Endothelial cell of umbilical vein (primary cell): ENCODE measurements around the gene CSNK2A3. TPM values are rescaled to one million over a fixed set of nuclear protein-coding genes. Genes with fewer than 3 reads are reported as not detected.

Source experiments
- BruUV-seq: library from RNA; stranded (reverse); fragments of 400-500 nt; replicated peaks from 2 replicates; lab custom pipeline; 2021; lab: Mats Ljungman, UMichigan
- CTCF ChIA-PET: fragments of 300-600, 350-600 bp; sonication (Branson Sonifier 250); formaldehyde crosslinking; loops from one replicate; lab custom pipeline; 2021; ENCODE audit warnings: antibody characterized with exemption, inconsistent platforms; lab: Charles Lee
- POLR2A ChIA-PET: fragments of 300-600, 350-600 bp; sonication (Branson Sonifier 250); formaldehyde crosslinking; loops from one replicate; lab custom pipeline; 2021; ENCODE audit warnings: antibody characterized with exemption, inconsistent platforms; lab: Charles Lee
- DNase-seq: peaks from one replicate; pipeline ENCODE4 v3.0.0-alpha.2; 2011; ENCODE audit warnings: low read depth, low spot score
- FAIRE-seq: peaks from 2 replicates; lab custom pipeline; 2011; peaks lifted over from hg19 to GRCh38; lab: Jason Lieb, UNC
- H2AFZ ChIP-seq: 2 replicates; pipeline ENCODE4 v1.6.0; 2012; ENCODE audit warnings: low read depth, low read length, control low read depth, inconsistent platforms
- H3K27ac ChIP-seq: 2 replicates; pipeline ENCODE4 v1.5.1; 2011; ENCODE audit warnings: low read depth, mild to moderate bottlenecking, control low read depth, low read length, moderate library complexity; ENCODE audit not compliant: insufficient read depth
- H3K27me3 ChIP-seq, 2 experiments: 2 replicates each; pipeline versions ENCODE4 v1.6.0 to v1.6.1; 2011; ENCODE audit warnings: low read length in 2 of 2, mixed read lengths in 1 of 2; ENCODE audit not compliant: control insufficient read depth in 2 of 2, insufficient read depth in 2 of 2
- H3K36me3 ChIP-seq, 2 experiments: 2 replicates in 1 of 2; 3 replicates in 1 of 2; pipeline ENCODE4 v1.5.1; 2011; ENCODE audit warnings: low read length in 2 of 2, mild to moderate bottlenecking in 1 of 2, moderate library complexity in 1 of 2; ENCODE audit not compliant: control insufficient read depth in 2 of 2, insufficient read depth in 2 of 2; ENCODE audit errors: extremely low read depth in 1 of 2
- H3K4me1 ChIP-seq: 3 replicates; pipeline ENCODE4 v1.5.1; 2011; ENCODE audit warnings: mild to moderate bottlenecking, low read length; ENCODE audit not compliant: control insufficient read depth, insufficient read depth; ENCODE audit errors: extremely low read depth
- H3K4me2 ChIP-seq: 2 replicates; pipeline ENCODE4 v1.6.1; 2011; ENCODE audit warnings: low read length, control low read depth, mixed read lengths; ENCODE audit not compliant: insufficient read depth
- H3K4me3 ChIP-seq, 3 experiments: fragments of 200-600 bp in 1 of 3; sonication (generic), shearing (Covaris generic) in 1 of 3; replicated peaks in 1 of 3; 2 replicates each; pipeline ENCODE4 v1.5.1; 2011 to 2016; ENCODE audit warnings: control low read depth in 3 of 3, low read length in 3 of 3, mild to moderate bottlenecking in 2 of 3, inconsistent platforms in 1 of 3, low read depth in 1 of 3, moderate library complexity in 1 of 3; ENCODE audit not compliant: insufficient read depth in 1 of 3
- H3K79me2 ChIP-seq: 2 replicates; pipeline ENCODE4 v1.6.0; 2012; ENCODE audit warnings: low read length, inconsistent platforms; ENCODE audit not compliant: control insufficient read depth, insufficient read depth
- H3K9ac ChIP-seq: replicated peaks from 2 replicates; pipeline ENCODE3; 2011; ENCODE audit warnings: low read length, control low read depth; ENCODE audit not compliant: insufficient read depth; ENCODE audit errors: extremely low read depth
- H3K9me1 ChIP-seq: replicated peaks from 3 replicates; pipeline ENCODE4 v1.6.0; 2011; ENCODE audit warnings: mild to moderate bottlenecking, low read length; ENCODE audit not compliant: control insufficient read depth, insufficient read depth; ENCODE audit errors: extremely low read depth
- H3K9me3 ChIP-seq: replicated peaks from 2 replicates; pipeline ENCODE4 v1.5.1; 2012; ENCODE audit warnings: low read length, inconsistent platforms; ENCODE audit not compliant: control insufficient read depth, insufficient read depth
- H4K20me1 ChIP-seq: replicated peaks from 2 replicates; pipeline ENCODE3; 2011; ENCODE audit warnings: mild to moderate bottlenecking, low read length; ENCODE audit not compliant: control insufficient read depth, insufficient read depth; ENCODE audit errors: extremely low read depth
- GATA2 ChIP-seq: IDR thresholded peaks from 2 replicates; pipeline ENCODE4 v1.7.0; 2011; ENCODE audit warnings: low read depth, mild to moderate bottlenecking, moderate library complexity, mixed read lengths, low read length; ENCODE audit not compliant: insufficient read length, insufficient read depth
- dilution Hi-C: fragments of 300-500 bp; cut with MboI; formaldehyde crosslinking; loops from one replicate; pipeline ENCODE4 v1.15.0; 2019; ENCODE audit warnings: low sequenced_read_pairs; ENCODE audit not compliant: extremely low pct_ligation_motif_present
- intact Hi-C: fragments of 100-400 bp; cut with micrococcal nuclease; formaldehyde crosslinking; loops from one replicate; pipeline ENCODE4 v1.10.0; 2022
- polyA plus RNA-seq, 4 experiments: library from polyadenylated mRNA; depleted of rRNA in 3 of 4; stranded (reverse) in 3 of 4; unstranded in 1 of 4; fragments of >200 nt; gene quantifications; 2 replicates each; pipeline versions ENCODE4 v1.2.1 to v1.2.3, GENCODE V29; 2011 to 2012; ENCODE audit warnings: missing spikeins in 1 of 4
- total RNA-seq: library from RNA; stranded (reverse); gene quantifications from 2 replicates; pipeline ENCODE4 v1.2.3, GENCODE V29; 2021
- TF ChIP-seq, protein P1 (sequence below), 2 donors: IDR thresholded peaks; 1 replicate in 1 of 2; 2 replicates in 1 of 2; pipeline ENCODE4 v1.5.1; 2011; ENCODE audit warnings: low read length in 2 of 2, mild to moderate bottlenecking in 2 of 2, moderate library complexity in 2 of 2, control low read depth in 1 of 2, inconsistent platforms in 1 of 2, low read depth in 1 of 2; ENCODE audit not compliant: insufficient read depth in 1 of 2; ENCODE audit errors: extremely low read depth in 1 of 2
- TF ChIP-seq, protein P2 (sequence below): IDR thresholded peaks from 2 replicates; pipeline ENCODE4 v1.6.1; 2011; ENCODE audit not compliant: insufficient read depth, insufficient read length

Gene CSNK2A3
- total and polyA plus RNA-seq, 2 donors (not counting 3 experiments of a cell fraction or from before 2014, with no cell fraction given): 0.41 TPM; not detected in 1

DNA sequence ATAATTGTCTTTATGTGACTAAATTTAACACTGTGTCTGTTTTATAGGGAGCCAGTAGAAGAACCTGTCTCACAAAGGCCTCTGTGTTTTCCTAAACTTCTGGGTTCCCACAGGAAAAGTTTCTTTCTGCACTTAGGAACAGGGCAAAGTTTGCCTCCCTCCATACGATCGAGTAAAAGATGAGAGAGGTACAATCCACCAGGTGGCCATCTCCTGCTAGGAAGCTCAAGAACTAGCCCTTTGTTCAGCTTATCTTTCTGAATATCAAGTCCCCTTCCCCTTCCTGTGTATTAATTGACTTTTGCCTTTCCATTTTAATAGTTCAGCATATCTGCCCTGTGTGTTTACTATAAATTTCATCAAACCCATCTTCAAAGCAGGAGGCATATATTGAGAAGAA lies 18.0 kb downstream of the CSNK2A3 start:
- H3K4me3 ChIP-seq: no peak overlapping the region
- intact Hi-C loops: no loop called here
- dilution Hi-C loops: no loop called here
- H3K9me1 ChIP-seq: no peaks in the 10 kb centered on the region
- H3K4me1 ChIP-seq: no peaks in the 10 kb centered on the region
- CTCF ChIA-PET: interaction anchor here (1.0 to 1.4 kb wide), 2 partner anchors 11 to 453 kb away, joined by 3 to 4 read pairs; no protein-coding TSS in a partner anchor
- POLR2A ChIA-PET: no interaction called here
- TF ChIP-seq GATA2: peak; percentile 9
- TF ChIP-seq, protein P1, sequence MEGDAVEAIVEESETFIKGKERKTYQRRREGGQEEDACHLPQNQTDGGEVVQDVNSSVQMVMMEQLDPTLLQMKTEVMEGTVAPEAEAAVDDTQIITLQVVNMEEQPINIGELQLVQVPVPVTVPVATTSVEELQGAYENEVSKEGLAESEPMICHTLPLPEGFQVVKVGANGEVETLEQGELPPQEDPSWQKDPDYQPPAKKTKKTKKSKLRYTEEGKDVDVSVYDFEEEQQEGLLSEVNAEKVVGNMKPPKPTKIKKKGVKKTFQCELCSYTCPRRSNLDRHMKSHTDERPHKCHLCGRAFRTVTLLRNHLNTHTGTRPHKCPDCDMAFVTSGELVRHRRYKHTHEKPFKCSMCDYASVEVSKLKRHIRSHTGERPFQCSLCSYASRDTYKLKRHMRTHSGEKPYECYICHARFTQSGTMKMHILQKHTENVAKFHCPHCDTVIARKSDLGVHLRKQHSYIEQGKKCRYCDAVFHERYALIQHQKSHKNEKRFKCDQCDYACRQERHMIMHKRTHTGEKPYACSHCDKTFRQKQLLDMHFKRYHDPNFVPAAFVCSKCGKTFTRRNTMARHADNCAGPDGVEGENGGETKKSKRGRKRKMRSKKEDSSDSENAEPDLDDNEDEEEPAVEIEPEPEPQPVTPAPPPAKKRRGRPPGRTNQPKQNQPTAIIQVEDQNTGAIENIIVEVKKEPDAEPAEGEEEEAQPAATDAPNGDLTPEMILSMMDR (IDR thresholded peaks at IDR 0.05; ENCODE audit: extremely low read depth in 1 of 2, insufficient read depth in 1 of 2, low read depth in 1 of 2, low read length in 2 of 2): no peak
- BruUV-seq: no TSS peak
- no peaks in the 10 kb centered on the region for H3K36me3 ChIP-seq
- no peak overlapping the region for H3K9ac ChIP-seq
- peaks cover 0 to 2% of the 10 kb centered on the region in 2 experiments for H3K27me3 ChIP-seq
- H3K9me3 ChIP-seq: no peaks in the 10 kb centered on the region
- no peak for FAIRE-seq
- H3K4me2 ChIP-seq: no peak overlapping the region
- H3K27ac ChIP-seq: no peak overlapping the region
- H4K20me1 ChIP-seq: no peaks in the 10 kb centered on the region
- no peak overlapping the region for H2AFZ ChIP-seq
- DNase-seq: no peak
- no peaks in the 10 kb centered on the region for H3K79me2 ChIP-seq

DNA sequence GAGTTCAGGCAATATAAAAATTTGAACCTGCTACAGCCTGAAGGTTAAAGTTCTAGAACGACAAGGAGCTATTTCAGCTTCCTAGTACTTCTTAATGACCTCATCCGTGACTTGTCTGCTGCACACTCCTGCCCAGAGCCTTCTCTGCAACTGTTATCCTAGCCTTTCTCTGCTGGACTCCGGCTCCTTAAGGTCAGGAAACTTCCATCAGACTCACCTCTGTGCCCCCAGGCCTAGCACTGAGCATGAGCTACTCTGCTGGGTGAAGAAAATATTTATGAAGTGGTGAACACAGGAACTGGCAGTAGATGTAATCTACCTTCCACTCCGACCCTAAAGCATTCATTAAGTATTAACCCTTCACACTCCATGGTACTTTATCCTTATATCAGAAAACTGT lies 18.4 kb downstream of the CSNK2A3 start:
- peaks cover 0 to 2% of the 10 kb centered on the region in 2 experiments for H3K27me3 ChIP-seq
- H3K36me3 ChIP-seq: no peaks in the 10 kb centered on the region
- no peak overlapping the region for H3K4me2 ChIP-seq
- ChIA-PET POLR2A (no interaction called here), CTCF (interaction anchor here (1.0 to 1.4 kb wide), 2 partner anchors 11 to 453 kb away, joined by 3 to 4 read pairs; no protein-coding TSS in a partner anchor)
- H3K79me2 ChIP-seq: no peaks in the 10 kb centered on the region
- H3K9ac ChIP-seq: no peak overlapping the region
- no peaks in the 10 kb centered on the region for H3K4me1 ChIP-seq
- BruUV-seq: no TSS peak
- no peaks in the 10 kb centered on the region for H3K9me3 ChIP-seq
- dilution Hi-C loops: no loop called here
- H2AFZ ChIP-seq: no peak overlapping the region
- TF ChIP-seq, protein P2, sequence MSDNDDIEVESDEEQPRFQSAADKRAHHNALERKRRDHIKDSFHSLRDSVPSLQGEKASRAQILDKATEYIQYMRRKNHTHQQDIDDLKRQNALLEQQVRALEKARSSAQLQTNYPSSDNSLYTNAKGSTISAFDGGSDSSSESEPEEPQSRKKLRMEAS: no peak
- FAIRE-seq (no peak), DNase-seq (no peak)
- no peaks in the 10 kb centered on the region for H3K9me1 ChIP-seq
- no peak overlapping the region for H3K27ac ChIP-seq
- intact Hi-C loops: no loop called here
- no peak overlapping the region for H3K4me3 ChIP-seq
- H4K20me1 ChIP-seq: no peaks in the 10 kb centered on the region
